HepG2 (cell line): Measurements from ENCODE around the gene KDM1B. TPM values are rescaled to one million over a fixed set of nuclear protein-coding genes. Genes with fewer than 3 reads are reported as not detected.

Experiments used
- ATAC-seq: fragments of 200-7000 bp; cut with Tn5 transposase; 3 replicates; pipeline ENCODE4 v1.9.1; 2020; ENCODE audit warnings: mild to moderate bottlenecking, moderate library complexity
- BruUV-seq: library from RNA; stranded (reverse); fragments of 400-500 nt; replicated peaks from 2 replicates; lab custom pipeline; 2021; lab: Mats Ljungman, UMichigan
- CTCF ChIA-PET: fragments of 300-600 bp; formaldehyde crosslinking; extraction: SDS; loops from one replicate; lab custom pipeline; 2021; ENCODE audit warnings: low total read pairs, inconsistent platforms, low intra/inter-chr PET ratio; lab: Yijun Ruan, JAX
- POLR2A ChIA-PET: fragments of 350-600 bp; sonication (Branson Sonifier 250); formaldehyde crosslinking; loops from one replicate; lab custom pipeline; 2020; ENCODE audit warnings: antibody characterized with exemption, inconsistent platforms; lab: Yijun Ruan, JAX
- DNase-seq: peaks from one replicate; pipeline ENCODE4 v3.0.0-alpha.2; 2015; ENCODE audit warnings: low spot score
- FAIRE-seq: peaks from 3 replicates; lab custom pipeline; 2011; peaks lifted over from hg19 to GRCh38; lab: Jason Lieb, UNC
- H2AFZ ChIP-seq: one replicate; pipeline ENCODE4 v1.6.1; 2011; ENCODE audit warnings: low read length, inconsistent platforms
- H3K27ac ChIP-seq: fragments of 300-600 bp; 3 replicates; pipeline ENCODE4 v1.8.0; 2011; ENCODE audit warnings: mixed run types, mild to moderate bottlenecking, mixed read lengths, low read length, inconsistent platforms; ENCODE audit not compliant: insufficient read depth; ENCODE audit errors: extremely low read length
- H3K27me3 ChIP-seq, 2 experiments: fragments of 200-600 bp in 1 of 2; 2 replicates in 1 of 2; 3 replicates in 1 of 2; pipeline versions ENCODE4 v1.6.0 to v1.8.0; 2011; ENCODE audit warnings: low read length in 2 of 2, mild to moderate bottlenecking in 2 of 2, moderate library complexity in 2 of 2, inconsistent platforms in 1 of 2; ENCODE audit not compliant: insufficient read depth in 2 of 2, control insufficient read depth in 1 of 2
- H3K36me3 ChIP-seq, 2 experiments: fragments of 200-600 bp in 1 of 2; replicated peaks in 1 of 2; 2 replicates in 1 of 2; 3 replicates in 1 of 2; pipeline versions ENCODE4 v1.5.1 to v1.8.0; 2011; ENCODE audit warnings: low read length in 2 of 2, inconsistent platforms in 1 of 2; ENCODE audit not compliant: insufficient read depth in 2 of 2, control insufficient read depth in 1 of 2
- H3K4me1 ChIP-seq: 2 replicates; pipeline ENCODE4 v1.5.1; 2012; ENCODE audit warnings: low read length, inconsistent platforms; ENCODE audit not compliant: insufficient read depth
- H3K4me2 ChIP-seq: 2 replicates; pipeline ENCODE4 v1.6.0; 2011; ENCODE audit warnings: low read depth, low read length, inconsistent platforms
- H3K4me3 ChIP-seq, 3 experiments: fragments of 200-600 bp in 1 of 3; sonication (generic), shearing (Covaris generic) in 1 of 3; replicated peaks in 1 of 3; 2 replicates each; pipeline ENCODE4 v1.5.1; 2011 to 2016; ENCODE audit warnings: low read length in 3 of 3, inconsistent platforms in 2 of 3, low read depth in 2 of 3, mild to moderate bottlenecking in 2 of 3, control low read depth in 1 of 3, mixed read lengths in 1 of 3; ENCODE audit not compliant: insufficient read depth in 1 of 3
- H3K79me2 ChIP-seq: one replicate; pipeline ENCODE4 v1.6.1; 2011; ENCODE audit warnings: low read length, inconsistent platforms; ENCODE audit not compliant: insufficient read depth
- H3K9ac ChIP-seq: 2 replicates; pipeline ENCODE4 v1.6.0; 2011; ENCODE audit warnings: mild to moderate bottlenecking, low read depth, low read length, inconsistent platforms; ENCODE audit not compliant: insufficient read depth
- H3K9me3 ChIP-seq: 2 replicates; pipeline ENCODE4 v1.5.1; 2012; ENCODE audit warnings: mild to moderate bottlenecking, low read length
- H4K20me1 ChIP-seq: 2 replicates; pipeline ENCODE4 v1.6.0; 2011; ENCODE audit warnings: inconsistent platforms, mild to moderate bottlenecking, low read length, moderate library complexity; ENCODE audit not compliant: insufficient read depth
- EP300 ChIP-seq, 3 experiments: sonication (generic) in 1 of 3; formaldehyde crosslinking in 1 of 3; IDR thresholded peaks; 2 replicates each; pipeline versions ENCODE4 v1.5.1 to v1.6.1; 2011 to 2020; ENCODE audit warnings: low read depth in 2 of 3, low read length in 2 of 3, borderline replicate concordance in 1 of 3, improper control_type of control experiment in 1 of 3, mild to moderate bottlenecking in 1 of 3, missing genetic modification reagents in 1 of 3, moderate library complexity in 1 of 3
- MXI1 ChIP-seq: IDR thresholded peaks from 3 replicates; pipeline ENCODE4 v1.6.1; 2012; ENCODE audit warnings: low read depth, low read length, inconsistent platforms, borderline replicate concordance
- NAIF1 ChIP-seq: sonication (generic); formaldehyde crosslinking; IDR thresholded peaks from 2 replicates; pipeline ENCODE4 v1.5.0; 2020; ENCODE audit warnings: mild to moderate bottlenecking, missing genetic modification reagents, borderline replicate concordance
- NR1H2 ChIP-seq: sonication (generic); formaldehyde crosslinking; IDR thresholded peaks from 2 replicates; pipeline ENCODE4 v1.8.1; 2022; ENCODE audit warnings: low read depth, missing genetic modification reagents, borderline replicate concordance
- RAD51 ChIP-seq: fragments of 450-650 bp; IDR thresholded peaks from 2 replicates; pipeline ENCODE4 v1.6.1; 2016; ENCODE audit warnings: borderline replicate concordance
- SP140L ChIP-seq: sonication (generic); formaldehyde crosslinking; IDR thresholded peaks from 2 replicates; pipeline ENCODE4 v1.4.0; 2020; ENCODE audit warnings: missing genetic modification reagents, borderline replicate concordance
- TAF1 ChIP-seq: sonication (generic); formaldehyde crosslinking; IDR thresholded peaks from 2 replicates; pipeline ENCODE4 v1.4.0; 2020; ENCODE audit warnings: missing genetic modification reagents
- ZBTB40 ChIP-seq, 2 experiments: fragments of 450-650 bp in 1 of 2; sonication (generic) in 1 of 2; formaldehyde crosslinking in 1 of 2; IDR thresholded peaks; 2 replicates each; pipeline versions ENCODE4 v1.6.1 to v1.8.0; 2016 to 2022; ENCODE audit warnings: antibody characterized with exemption in 1 of 2, mild to moderate bottlenecking in 1 of 2, missing genetic modification reagents in 1 of 2
- ZNF343 ChIP-seq: sonication (generic); formaldehyde crosslinking; IDR thresholded peaks from 2 replicates; pipeline ENCODE4 v1.4.0; 2020; ENCODE audit warnings: mild to moderate bottlenecking, missing genetic modification reagents
- ZNF841 ChIP-seq: sonication (generic); formaldehyde crosslinking; IDR thresholded peaks from 2 replicates; pipeline ENCODE4 v1.8.1; 2023; ENCODE audit warnings: missing genetic modification reagents, borderline replicate concordance
- ZSCAN12 ChIP-seq: sonication (generic); formaldehyde crosslinking; IDR thresholded peaks from 2 replicates; pipeline ENCODE4 v1.9.0; 2021; ENCODE audit warnings: mild to moderate bottlenecking, missing genetic modification reagents
- WGBS: methylation state at CpG from one replicate; pipeline ENCODE4 v1.1.6; 2017; ENCODE audit warnings: low lambda C conversion rate; 5-methylcytosine and 5-hydroxymethylcytosine counted together
- in situ Hi-C: cut with HindIII; loops from 2 replicates; pipeline ENCODE4 v1.10.0; 2017; ENCODE audit warnings: low pct_unique_long_range_greater_than_20kb; ENCODE audit not compliant: extremely low pct_ligation_motif_present
- intact Hi-C: fragments of 100-400 bp; cut with micrococcal nuclease; formaldehyde crosslinking; loops from one replicate; pipeline ENCODE4 v1.10.0; 2022; ENCODE audit not compliant: unreplicated experiment
- polyA plus RNA-seq, 8 experiments: library from polyadenylated mRNA; depleted of rRNA in 3 of 8; stranded (reverse) in 7 of 8; unstranded in 1 of 8; fragments of >200 nt; fragmentation: Illumina TruSeq in 4 of 8; extraction: Trizol in 4 of 8; gene quantifications; 2 replicates each; pipeline versions ENCODE4 v1.2.1 to v1.2.3, GENCODE V29; 2011 to 2016; ENCODE audit warnings: low read depth in 4 of 8, missing spikeins in 1 of 8, mixed read lengths in 1 of 8; ENCODE audit not compliant: insufficient read depth in 1 of 8
- total RNA-seq, 5 experiments: library from RNA; depleted of rRNA; stranded (reverse); fragments of >200 nt; fragmentation: Illumina TruSeq; extraction: Trizol; gene quantifications; 2 replicates each; pipeline ENCODE4 v1.2.3, GENCODE V29; 2016; ENCODE audit warnings: low read depth in 1 of 5
- TF ChIP-seq, protein P1 (sequence below), 2 experiments: IDR thresholded peaks; 2 replicates each; pipeline ENCODE4 v1.6.1; 2011 to 2012; ENCODE audit warnings: low read length in 2 of 2, borderline replicate concordance in 1 of 2, low read depth in 1 of 2, mild to moderate bottlenecking in 1 of 2, moderate library complexity in 1 of 2

KDM1B gene
- total and polyA plus RNA-seq, 2 of the 13 experiments (the other 11 are each of a cell fraction or from before 2014, with no cell fraction given), result 9.8 to 13.2 TPM

- no peaks in the 10 kb centered on the region for H3K9me3 ChIP-seq
- no peak for ATAC-seq
- no peak overlapping the region for H2AFZ ChIP-seq
- 95% methylated on average over 9 of the region's 9 CpGs for WGBS
- no peak overlapping the region for H3K4me2 ChIP-seq
- peaks cover 0 to 4% of the 10 kb centered on the region in 2 experiments; a peak in 2 of 5 replicates for H3K36me3 ChIP-seq
- in situ Hi-C loops (no loop called here), intact Hi-C loops (no loop called here)
- BruUV-seq, result no TSS peak
- H3K79me2 ChIP-seq, result no peaks in the 10 kb centered on the region
- H3K27me3 ChIP-seq, result no peaks in the 10 kb centered on the region
- no peak for DNase-seq
- no peak for FAIRE-seq
- no peak overlapping the region for H3K9ac ChIP-seq
- ChIA-PET POLR2A (no interaction called here), CTCF (no interaction called here)
- H4K20me1 ChIP-seq, result no peaks in the 10 kb centered on the region
- H3K4me3 ChIP-seq, result no peak overlapping the region
- no peak overlapping the region for H3K27ac ChIP-seq
- peaks cover 17% of the 10 kb centered on the region for H3K4me1 ChIP-seq
- TF ChIP-seq ZBTB40 (IDR thresholded peaks at IDR 0.05) (no peak), ZBTB40 (CRISPR knock-in tag; IDR thresholded peaks at IDR 0.05) (no peak), SP140L (CRISPR knock-in tag) (no peak), NAIF1 (no peak), NR1H2 (CRISPR knock-in tag) (no peak), ZNF343 (CRISPR knock-in tag) (no peak), ZSCAN12 (no peak), ZNF841 (CRISPR knock-in tag) (no peak), MXI1 (no peak), RAD51 (no peak), TAF1 (CRISPR knock-in tag) (no peak), EP300 (IDR thresholded peaks at IDR 0.05; ENCODE audit: low read depth in 2 of 2, low read length in 2 of 2) (no peak), EP300 (CRISPR knock-in tag; IDR thresholded peaks at IDR 0.05; ENCODE audit: borderline replicate concordance) (no peak)
- TF ChIP-seq, protein P1, sequence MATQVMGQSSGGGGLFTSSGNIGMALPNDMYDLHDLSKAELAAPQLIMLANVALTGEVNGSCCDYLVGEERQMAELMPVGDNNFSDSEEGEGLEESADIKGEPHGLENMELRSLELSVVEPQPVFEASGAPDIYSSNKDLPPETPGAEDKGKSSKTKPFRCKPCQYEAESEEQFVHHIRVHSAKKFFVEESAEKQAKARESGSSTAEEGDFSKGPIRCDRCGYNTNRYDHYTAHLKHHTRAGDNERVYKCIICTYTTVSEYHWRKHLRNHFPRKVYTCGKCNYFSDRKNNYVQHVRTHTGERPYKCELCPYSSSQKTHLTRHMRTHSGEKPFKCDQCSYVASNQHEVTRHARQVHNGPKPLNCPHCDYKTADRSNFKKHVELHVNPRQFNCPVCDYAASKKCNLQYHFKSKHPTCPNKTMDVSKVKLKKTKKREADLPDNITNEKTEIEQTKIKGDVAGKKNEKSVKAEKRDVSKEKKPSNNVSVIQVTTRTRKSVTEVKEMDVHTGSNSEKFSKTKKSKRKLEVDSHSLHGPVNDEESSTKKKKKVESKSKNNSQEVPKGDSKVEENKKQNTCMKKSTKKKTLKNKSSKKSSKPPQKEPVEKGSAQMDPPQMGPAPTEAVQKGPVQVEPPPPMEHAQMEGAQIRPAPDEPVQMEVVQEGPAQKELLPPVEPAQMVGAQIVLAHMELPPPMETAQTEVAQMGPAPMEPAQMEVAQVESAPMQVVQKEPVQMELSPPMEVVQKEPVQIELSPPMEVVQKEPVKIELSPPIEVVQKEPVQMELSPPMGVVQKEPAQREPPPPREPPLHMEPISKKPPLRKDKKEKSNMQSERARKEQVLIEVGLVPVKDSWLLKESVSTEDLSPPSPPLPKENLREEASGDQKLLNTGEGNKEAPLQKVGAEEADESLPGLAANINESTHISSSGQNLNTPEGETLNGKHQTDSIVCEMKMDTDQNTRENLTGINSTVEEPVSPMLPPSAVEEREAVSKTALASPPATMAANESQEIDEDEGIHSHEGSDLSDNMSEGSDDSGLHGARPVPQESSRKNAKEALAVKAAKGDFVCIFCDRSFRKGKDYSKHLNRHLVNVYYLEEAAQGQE (IDR thresholded peaks at IDR 0.05; ENCODE audit: borderline replicate concordance in 1 of 2, low read depth in 1 of 2, low read length in 2 of 2), result no peak
Measured at GRCh38 chr6:18213439-18213838, 58.2 kb downstream of the KDM1B start.
